ENCODE data around the gene SLC18A2.

The SLC18A2 gene

DNA sequence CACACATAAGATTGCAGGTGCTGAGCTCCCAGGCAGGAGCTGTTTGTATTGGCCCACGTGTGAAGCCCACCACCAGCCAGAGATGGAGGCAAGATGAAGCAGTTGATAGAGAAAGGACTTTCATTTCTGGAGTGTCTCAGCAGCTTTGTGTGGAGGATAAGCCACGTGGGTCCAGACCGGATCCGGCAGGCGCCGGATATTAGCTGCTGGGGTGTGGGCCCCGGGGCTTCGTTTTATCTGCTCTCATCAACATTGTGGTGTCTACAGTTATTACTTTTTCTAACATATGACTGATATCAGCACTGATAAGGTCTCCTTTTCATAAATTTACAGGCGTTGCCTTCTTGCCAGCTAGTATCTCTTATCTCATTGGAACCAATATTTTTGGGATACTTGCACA, 25.5 kb downstream of the SLC18A2 start:
- no peak for TF ChIP-seq CTCF (conservative IDR thresholded peaks at IDR 0.05)
- TF ChIP-seq ZFX (IDR thresholded peaks at IDR 0.05) = no peak
- H3K27ac ChIP-seq = no peak overlapping the region

DNA sequence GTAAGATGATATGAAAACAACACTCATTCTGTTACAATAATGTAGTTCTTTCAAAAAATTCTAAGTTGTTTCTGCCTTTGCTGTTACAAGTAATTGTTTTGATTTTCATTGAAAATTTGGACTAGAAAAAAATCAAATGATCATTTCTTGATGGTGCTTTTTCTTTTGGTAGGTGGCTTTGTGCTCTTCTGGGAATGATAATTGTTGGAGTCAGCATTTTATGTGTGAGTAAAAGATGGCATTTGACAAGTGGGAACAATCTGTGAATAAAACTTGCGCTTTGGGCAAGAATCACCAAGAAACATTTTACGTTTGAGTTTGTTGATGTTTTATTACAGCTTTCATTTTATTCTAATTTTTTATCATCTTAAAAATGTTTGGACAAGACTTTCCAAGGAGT, 25.9 kb downstream of the SLC18A2 start:
- TF ChIP-seq CTCF (conservative IDR thresholded peaks at IDR 0.05) = no peak
- TF ChIP-seq ZFX (IDR thresholded peaks at IDR 0.05) = no peak
- H3K27ac ChIP-seq = no peak overlapping the region

- H3K27ac ChIP-seq = no peak overlapping the region
- no peak for TF ChIP-seq ZFX (IDR thresholded peaks at IDR 0.05)
- TF ChIP-seq CTCF (conservative IDR thresholded peaks at IDR 0.05) = no peak
These were observed 27.3 kb downstream of the SLC18A2 start for GRCh38 chr10:117268258-117268657.

GRCh38 chr10:117268907-117269306, 28.0 kb downstream of the SLC18A2 start:
- no peak overlapping the region for H3K27ac ChIP-seq
- no peak for TF ChIP-seq CTCF (conservative IDR thresholded peaks at IDR 0.05)

- no peak overlapping the region for H3K27ac ChIP-seq
These were observed 30.5 kb downstream of the SLC18A2 start for GRCh38 chr10:117271427-117271826.

GRCh38 chr10:117272195-117273076, 31.5 kb downstream of the SLC18A2 start:
- H3K27ac ChIP-seq = no peak overlapping the region
- TF ChIP-seq CTCF (conservative IDR thresholded peaks at IDR 0.05) = no peak
- TF ChIP-seq ZFX (IDR thresholded peaks at IDR 0.05) = no peak

More at GRCh38 chr10:117271427-117271826, 30.5 kb downstream of the SLC18A2 start:
- TF ChIP-seq CTCF (conservative IDR thresholded peaks at IDR 0.05) (no peak), ZFX (IDR thresholded peaks at IDR 0.05) (no peak)

GRCh38 chr10:117273980-117274379, 33.1 kb downstream of the SLC18A2 start:
- no peak overlapping the region for H3K27ac ChIP-seq
- TF ChIP-seq CTCF (conservative IDR thresholded peaks at IDR 0.05) = no peak
- TF ChIP-seq ZFX (IDR thresholded peaks at IDR 0.05) = no peak

Measured in C4-2B (cell line).